Lower lobe of right lung (tissue), 2 donors: ENCODE measurements around the gene DDX31. TPM values are rescaled to one million over a fixed set of nuclear protein-coding genes. Genes with fewer than 3 reads are reported as not detected.
A peak's percentile ranks its signal among the peaks of the same experiment; 100 is the strongest.

ENCODE experiments used
- ATAC-seq, 2 donors: fragments of 200-7000 bp; cut with Tn5 transposase; one replicate each; pipeline ENCODE4 v1.9.1; 2020 to 2022; ENCODE audit warnings: mild to moderate bottlenecking in 2 of 2, moderate library complexity in 2 of 2
- DNase-seq: peaks from one replicate; pipeline ENCODE4 v3.0.0-alpha.2; 2020
- H3K27ac ChIP-seq: fragments of 200-600 bp; one replicate; pipeline ENCODE4 v1.8.0; 2022
- H3K27me3 ChIP-seq: fragments of 200-600 bp; one replicate; pipeline ENCODE4 v1.8.0; 2022; ENCODE audit warnings: low read depth
- H3K36me3 ChIP-seq: fragments of 200-600 bp; one replicate; pipeline ENCODE4 v1.8.0; 2022; ENCODE audit warnings: mild to moderate bottlenecking
- H3K4me1 ChIP-seq: fragments of 200-600 bp; one replicate; pipeline ENCODE4 v1.8.0; 2022
- H3K4me3 ChIP-seq: fragments of 200-600 bp; one replicate; pipeline ENCODE4 v1.8.0; 2022; ENCODE audit warnings: mild to moderate bottlenecking
- H3K9me3 ChIP-seq: fragments of 200-600 bp; one replicate; pipeline ENCODE4 v1.8.0; 2022
- CTCF ChIP-seq: fragments of 200-600 bp; IDR thresholded peaks from one replicate; pipeline ENCODE4 v1.8.0; 2022; ENCODE audit warnings: antibody characterized with exemption, mild to moderate bottlenecking
- intact Hi-C: fragments of 100-400 bp; cut with DNase I; formaldehyde crosslinking; loops from one replicate; pipeline ENCODE4 v1.11.0; 2022
- total RNA-seq: library from RNA; stranded (reverse); fragmentation: NEBNext Ultra II Directional; extraction: Animal tissue kit (Norgen Biotek cat#: 25700); gene quantifications from one replicate; pipeline ENCODE4 v1.2.1, GENCODE V29; 2021
- donor health status: DM: no; HTN: yes; CAD: no; lungs with severe emphysema.

The DDX31 gene
- total RNA-seq, 1 donor from 2014 or later = 14.1 TPM

- Histone ChIP-seq H3K27me3 (no peaks in the 10 kb centered on the region), H3K36me3 (peaks cover 76% of the 10 kb centered on the region), H3K9me3 (no peaks in the 10 kb centered on the region), H3K4me3 (no peak overlapping the region), H3K27ac (no peak overlapping the region), H3K4me1 (no peaks in the 10 kb centered on the region)
- ATAC-seq (no peak), DNase-seq (no peak)
- intact Hi-C loops = no loop called here
- TF ChIP-seq CTCF = no peak
Observed at GRCh38 chr9:132628746-132629145, 41.0 kb downstream of the DDX31 start.

GRCh38 chr9:132627594-132627993 lies 42.2 kb downstream of the DDX31 start:
- H3K4me3 ChIP-seq = no peak overlapping the region
- TF ChIP-seq CTCF = no peak
- H3K36me3 ChIP-seq = peaks cover 76% of the 10 kb centered on the region
- intact Hi-C loops = no loop called here
- no peaks in the 10 kb centered on the region for H3K4me1 ChIP-seq
- H3K9me3 ChIP-seq = no peaks in the 10 kb centered on the region
- H3K27me3 ChIP-seq = no peaks in the 10 kb centered on the region
- DNase-seq (no peak), ATAC-seq (no peak)
- no peak overlapping the region for H3K27ac ChIP-seq

- Histone ChIP-seq H3K27ac (no peak overlapping the region), H3K9me3 (no peaks in the 10 kb centered on the region), H3K4me1 (no peaks in the 10 kb centered on the region), H3K4me3 (no peak overlapping the region), H3K36me3 (peaks cover 76% of the 10 kb centered on the region), H3K27me3 (no peaks in the 10 kb centered on the region)
- ATAC-seq (no peak), DNase-seq (no peak)
- intact Hi-C loops = no loop called here
- no peak for TF ChIP-seq CTCF
Observed at GRCh38 chr9:132627106-132627505, 42.7 kb downstream of the DDX31 start.

GRCh38 chr9:132626285-132626684 lies 43.5 kb downstream of the DDX31 start:
- no peak overlapping the region for H3K27ac ChIP-seq
- no peak for ATAC-seq
- no peak for DNase-seq
- no peaks in the 10 kb centered on the region for H3K4me1 ChIP-seq
- peaks cover 71% of the 10 kb centered on the region for H3K36me3 ChIP-seq
- H3K27me3 ChIP-seq = no peaks in the 10 kb centered on the region
- no peak overlapping the region for H3K4me3 ChIP-seq
- TF ChIP-seq CTCF = no peak
- intact Hi-C loops = no loop called here
- H3K9me3 ChIP-seq = no peaks in the 10 kb centered on the region

- Histone ChIP-seq H3K9me3 (no peaks in the 10 kb centered on the region), H3K27ac (no peak overlapping the region), H3K4me3 (no peak overlapping the region), H3K27me3 (no peaks in the 10 kb centered on the region), H3K4me1 (no peaks in the 10 kb centered on the region), H3K36me3 (peaks cover 71% of the 10 kb centered on the region)
- TF ChIP-seq CTCF = no peak
- peak; percentile 68 for DNase-seq
- peak; percentile 47 to 63 for ATAC-seq
- intact Hi-C loops = no loop called here
Observed at GRCh38 chr9:132622159-132622558, 47.6 kb downstream of the DDX31 start.

- no peak overlapping the region for H3K4me3 ChIP-seq
- no peaks in the 10 kb centered on the region for H3K27me3 ChIP-seq
- intact Hi-C loops = no loop called here
- DNase-seq (no peak), ATAC-seq (no peak)
- H3K9me3 ChIP-seq = no peaks in the 10 kb centered on the region
- TF ChIP-seq CTCF = no peak
- H3K27ac ChIP-seq = no peak overlapping the region
- peaks cover 88% of the 10 kb centered on the region for H3K36me3 ChIP-seq
- no peaks in the 10 kb centered on the region for H3K4me1 ChIP-seq
Observed at GRCh38 chr9:132616725-132617124, 53.1 kb downstream of the DDX31 start.
